Adipocyte (in vitro differentiated cells): Measurements from ENCODE around the gene NET1.

ENCODE experiments used
- DNase-seq: peaks from one replicate; pipeline ENCODE4 v3.0.0-alpha.2; 2015; ENCODE audit warnings: low read depth
- H3K27me3 ChIP-seq: replicated peaks from 2 replicates; pipeline ENCODE4 v1.7.0; 2013; ENCODE audit warnings: mild to moderate bottlenecking, low read length, moderate library complexity; ENCODE audit not compliant: control insufficient read depth, insufficient read depth
- H3K36me3 ChIP-seq: 2 replicates; pipeline ENCODE4 v1.7.0; 2013; ENCODE audit warnings: low read length, mild to moderate bottlenecking, moderate library complexity; ENCODE audit not compliant: control insufficient read depth, insufficient read depth, severe bottlenecking
- H3K4me1 ChIP-seq: 2 replicates; pipeline ENCODE4 v1.7.0; 2013; ENCODE audit warnings: mild to moderate bottlenecking, low read length, moderate library complexity; ENCODE audit not compliant: control insufficient read depth, insufficient read depth
- H3K4me3 ChIP-seq: 2 replicates; pipeline ENCODE4 v1.7.0; 2013; ENCODE audit warnings: mild to moderate bottlenecking, low read length, moderate library complexity
- H3K9ac ChIP-seq: 2 replicates; pipeline ENCODE4 v1.7.0; 2013; ENCODE audit warnings: mild to moderate bottlenecking, low read length, moderate library complexity
- H3K9me3 ChIP-seq: 2 replicates; pipeline ENCODE4 v1.7.0; 2013; ENCODE audit warnings: mild to moderate bottlenecking, low read length, moderate library complexity; ENCODE audit not compliant: control insufficient read depth

NET1 gene

DNA sequence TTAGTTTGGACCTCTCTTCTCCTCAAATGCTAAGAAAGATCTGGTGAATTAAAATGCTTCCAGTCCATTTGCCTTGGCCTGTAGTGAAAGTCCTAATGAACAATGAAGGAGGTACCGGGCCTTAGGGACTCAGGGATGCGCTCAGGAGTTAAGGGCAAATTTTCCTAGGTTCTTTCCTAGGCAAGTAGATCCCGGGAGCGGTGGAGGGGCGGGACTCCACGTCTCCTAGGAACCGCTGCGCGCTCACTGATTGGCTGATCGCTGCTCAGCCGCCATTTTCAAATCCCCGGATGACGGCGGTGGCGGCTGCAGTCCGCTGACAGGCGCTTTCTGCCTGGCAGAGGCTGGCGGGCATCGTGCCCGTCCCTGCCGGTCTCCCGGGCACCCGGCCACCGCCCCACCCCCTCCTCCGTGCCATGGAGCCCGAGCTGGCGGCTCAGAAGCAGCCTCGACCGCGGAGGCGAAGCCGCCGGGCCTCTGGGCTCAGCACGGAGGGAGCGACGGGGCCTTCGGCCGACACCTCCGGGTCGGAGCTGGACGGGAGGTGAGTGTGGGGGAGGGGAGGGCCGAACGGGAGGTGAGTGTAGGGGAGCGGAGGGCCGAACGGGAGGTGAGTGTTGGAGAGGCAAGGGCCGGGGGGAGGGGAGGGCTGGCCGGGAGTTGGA is at the start of gene NET1:
NET1 (plus strand) TSS at position 281 of the 665 bp plus-strand sequence; CDS start at position 417, 136 bp downstream.
- peak; percentile 94 for DNase-seq
- Histone ChIP-seq H3K9me3 (no peaks in the 10 kb centered on the region), H3K4me1 (peaks cover 11% of the 10 kb centered on the region), H3K9ac (peak within 1 kb of the TSS; percentile 68), H3K36me3 (no peaks in the 10 kb centered on the region), H3K27me3 (no peaks in the 10 kb centered on the region), H3K4me3 (peak within 1 kb of the TSS; percentile 80)

DNA sequence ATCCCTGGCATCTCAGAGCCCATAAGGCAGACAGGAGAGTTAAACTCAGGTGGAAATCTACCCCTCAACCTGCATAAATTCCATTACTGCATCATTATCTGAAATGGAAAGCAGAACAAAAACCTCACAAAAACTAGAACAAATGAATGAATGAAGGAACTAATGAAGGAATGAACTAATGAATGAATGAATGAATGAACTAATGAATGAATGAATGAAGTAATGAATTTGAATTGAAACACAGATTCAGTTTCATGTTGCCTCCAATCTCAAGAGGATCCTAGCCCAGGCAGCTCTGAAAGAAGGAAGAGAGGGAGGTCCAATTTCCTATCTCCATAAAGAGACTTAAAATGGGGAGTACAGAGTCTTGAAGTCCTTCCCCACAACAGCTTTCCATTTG is 49.5 kb upstream of the NET1 start:
- H3K27me3 ChIP-seq: peaks cover 67% of the 10 kb centered on the region
- no peak overlapping the region for H3K9ac ChIP-seq
- no peak for DNase-seq
- H3K4me1 ChIP-seq: no peaks in the 10 kb centered on the region
- no peak overlapping the region for H3K4me3 ChIP-seq
- H3K36me3 ChIP-seq: no peaks in the 10 kb centered on the region
- H3K9me3 ChIP-seq: no peaks in the 10 kb centered on the region

DNA sequence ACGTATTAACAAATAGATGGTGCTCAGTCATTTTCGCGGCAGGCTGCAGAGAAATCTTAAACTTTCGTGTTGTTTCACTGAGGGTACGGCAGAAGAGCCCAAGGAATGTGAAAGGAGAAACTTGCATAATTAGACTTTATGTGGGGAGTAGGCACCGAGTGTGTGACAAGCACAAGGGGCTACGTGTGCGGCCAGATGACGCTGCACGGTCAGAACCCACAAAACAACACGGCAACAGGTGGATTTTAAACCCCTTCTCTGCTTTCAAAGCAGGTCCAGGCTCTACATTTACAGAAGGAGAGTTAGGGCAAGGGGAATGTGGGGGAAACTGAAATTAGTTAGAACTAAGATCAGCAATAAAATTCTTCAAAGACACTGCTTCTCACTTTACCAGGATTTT is 48.0 kb upstream of the NET1 start:
- DNase-seq: no peak
- no peaks in the 10 kb centered on the region for H3K36me3 ChIP-seq
- no peak overlapping the region for H3K9ac ChIP-seq
- no peaks in the 10 kb centered on the region for H3K9me3 ChIP-seq
- no peaks in the 10 kb centered on the region for H3K4me1 ChIP-seq
- peaks cover 73% of the 10 kb centered on the region for H3K27me3 ChIP-seq
- no peak overlapping the region for H3K4me3 ChIP-seq

- no peak for DNase-seq
- H3K27me3 ChIP-seq: peaks cover 72% of the 10 kb centered on the region
- no peak within 1 kb of the TSS for H3K4me3 ChIP-seq
- no peaks in the 10 kb centered on the region for H3K4me1 ChIP-seq
- H3K9me3 ChIP-seq: no peaks in the 10 kb centered on the region
- H3K36me3 ChIP-seq: no peaks in the 10 kb centered on the region
- H3K9ac ChIP-seq: no peak within 1 kb of the TSS
These were observed 47.4 kb upstream of the NET1 start, which contains the start of gene UCN3 for GRCh38 chr10:5364890-5365338. Gene UCN3, plus strand, starts transcription at chr10:5364966. Its CDS starts 8,755 bp downstream, at chr10:5373721.

- H3K36me3 ChIP-seq: no peaks in the 10 kb centered on the region
- H3K9me3 ChIP-seq: no peaks in the 10 kb centered on the region
- no peak overlapping the region for H3K9ac ChIP-seq
- H3K4me1 ChIP-seq: no peaks in the 10 kb centered on the region
- no peak for DNase-seq
- H3K4me3 ChIP-seq: no peak overlapping the region
- peaks cover 64% of the 10 kb centered on the region for H3K27me3 ChIP-seq
These were observed 46.4 kb upstream of the NET1 start for GRCh38 chr10:5365928-5366327.

GRCh38 chr10:5369362-5370158 is 42.8 kb upstream of the NET1 start:
- peaks cover 35% of the 10 kb centered on the region for H3K27me3 ChIP-seq
- no peak overlapping the region for H3K9ac ChIP-seq
- H3K4me3 ChIP-seq: no peak overlapping the region
- H3K9me3 ChIP-seq: no peaks in the 10 kb centered on the region
- no peak for DNase-seq
- H3K4me1 ChIP-seq: no peaks in the 10 kb centered on the region
- no peaks in the 10 kb centered on the region for H3K36me3 ChIP-seq

DNA sequence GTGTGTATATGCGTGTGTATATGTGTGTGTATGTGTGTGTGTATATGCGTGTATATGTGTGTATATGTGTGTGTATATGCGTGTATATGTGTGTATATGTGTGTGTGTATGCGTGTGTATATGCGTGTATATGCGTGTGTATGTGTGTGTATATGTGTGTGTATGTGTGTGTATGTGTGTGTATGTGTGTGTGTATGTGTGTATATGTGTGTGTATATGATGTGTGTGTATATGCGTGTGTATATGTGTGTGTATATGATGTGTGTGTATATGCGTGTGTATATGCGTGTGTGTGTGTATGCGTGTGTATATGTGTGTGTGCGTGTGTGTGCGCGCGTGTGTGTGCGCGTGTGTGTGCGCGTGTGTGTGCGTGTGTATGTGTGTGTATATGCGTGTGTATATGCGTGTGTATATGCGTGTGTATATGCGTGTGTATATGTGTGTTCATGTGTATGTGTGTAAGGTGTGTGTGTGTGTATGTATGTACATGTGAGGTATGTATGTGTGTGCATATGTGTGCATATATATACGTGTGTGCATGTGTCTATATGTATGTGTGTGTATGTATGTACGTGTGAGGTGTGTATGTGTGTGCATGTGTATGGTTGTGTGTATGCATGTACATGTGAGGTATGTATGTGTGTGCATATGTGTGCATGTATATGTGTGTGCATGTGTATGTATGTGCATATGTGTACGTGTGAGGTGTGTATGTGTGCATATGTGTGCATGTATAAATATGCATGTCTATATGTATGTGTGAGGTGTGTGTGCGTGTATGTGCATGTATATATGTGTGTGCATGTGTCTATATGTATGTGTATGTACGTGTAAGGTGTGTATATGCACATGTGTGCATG is 41.6 kb upstream of the NET1 start:
- Histone ChIP-seq H3K4me1 (no peaks in the 10 kb centered on the region), H3K27me3 (peaks cover 25% of the 10 kb centered on the region), H3K4me3 (no peak overlapping the region), H3K36me3 (no peaks in the 10 kb centered on the region), H3K9me3 (no peaks in the 10 kb centered on the region), H3K9ac (no peak overlapping the region)
- no peak for DNase-seq

DNA sequence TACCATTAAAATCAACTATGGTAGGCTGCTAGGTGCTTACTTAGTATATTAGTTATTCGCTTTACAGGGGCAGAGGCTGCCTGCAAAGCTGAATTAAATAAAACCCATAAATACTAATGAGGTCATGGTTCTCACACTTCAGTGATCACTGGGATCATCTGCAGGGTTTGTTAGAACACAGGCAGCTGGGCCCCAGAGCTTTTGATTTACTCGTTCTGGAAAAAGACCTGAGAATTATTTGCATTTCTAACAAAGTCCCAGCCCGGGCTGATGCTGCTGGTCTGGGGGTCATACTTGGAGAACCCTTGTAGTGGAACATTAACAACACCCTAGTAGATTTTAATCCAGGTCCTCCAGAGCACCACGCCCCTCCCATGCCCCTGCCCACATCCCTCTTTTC is 39.0 kb upstream of the NET1 start:
- Histone ChIP-seq H3K27me3 (peaks cover 3% of the 10 kb centered on the region), H3K4me3 (no peak overlapping the region), H3K4me1 (no peaks in the 10 kb centered on the region), H3K36me3 (no peaks in the 10 kb centered on the region), H3K9me3 (no peaks in the 10 kb centered on the region), H3K9ac (no peak overlapping the region)
- no peak for DNase-seq

- no peaks in the 10 kb centered on the region for H3K36me3 ChIP-seq
- no peak for DNase-seq
- H3K27me3 ChIP-seq: no peaks in the 10 kb centered on the region
These were observed 38.3 kb upstream of the NET1 start for GRCh38 chr10:5373891-5374611.

DNA sequence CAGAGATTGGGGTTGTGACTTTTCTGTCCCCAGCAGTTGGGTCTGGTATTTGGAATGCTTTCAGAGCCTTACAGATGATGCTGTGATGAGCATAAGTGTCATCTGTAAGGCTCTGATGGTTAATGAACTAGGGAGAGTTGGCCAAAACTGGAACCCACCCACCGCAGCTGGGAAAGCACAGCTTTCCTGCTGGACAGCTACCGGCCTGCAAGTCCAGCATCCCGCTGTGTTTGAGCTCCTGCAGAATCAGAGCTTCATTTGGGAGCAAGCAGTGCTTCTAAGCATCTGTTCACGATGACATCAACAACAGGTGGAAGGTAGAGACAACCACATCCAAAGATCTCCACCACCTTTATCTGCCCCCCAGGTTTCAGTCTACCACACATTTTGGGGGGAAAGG is 35.9 kb upstream of the NET1 start:
- H3K9me3 ChIP-seq: peaks cover 3% of the 10 kb centered on the region
- DNase-seq: peak; percentile 1
- H3K36me3 ChIP-seq: no peaks in the 10 kb centered on the region
- H3K9ac ChIP-seq: no peak overlapping the region
- no peaks in the 10 kb centered on the region for H3K4me1 ChIP-seq
- H3K27me3 ChIP-seq: no peaks in the 10 kb centered on the region
- H3K4me3 ChIP-seq: no peak overlapping the region

More at GRCh38 chr10:5373891-5374611, 38.3 kb upstream of the NET1 start:
- Histone ChIP-seq H3K9ac (no peak overlapping the region), H3K4me3 (no peak overlapping the region), H3K9me3 (no peaks in the 10 kb centered on the region), H3K4me1 (no peaks in the 10 kb centered on the region)
